Measurements from ENCODE around the gene UBQLN2.
"Not testable (repeated sequence)": the region's sequence is repeated elsewhere in the genome, so short reads cannot be mapped to it uniquely, and the experiment has no call there.

UBQLN2 gene

GRCh38 chrX:56563231-56564161 lies at the start of gene UBQLN2:
TSS of gene UBQLN2 (plus strand) at chrX:56563627. CDS start at chrX:56563874, 247 bp downstream.
- H3K9me3 Mint-ChIP-seq: no peaks in the 10 kb centered on the region
- H3K27ac Mint-ChIP-seq: peak within 1 kb of the TSS; percentile 98
- no peaks in the 10 kb centered on the region for H3K27me3 Mint-ChIP-seq
- H3K4me1 Mint-ChIP-seq: peaks cover 17% of the 10 kb centered on the region
- peaks cover 16% of the 10 kb centered on the region for H3K36me3 Mint-ChIP-seq (ENCODE audit: low read depth)
- DNase-seq: peak; percentile 77
- peak; percentile 84 for ATAC-seq
- peak within 1 kb of the TSS; percentile 93 for H3K4me3 Mint-ChIP-seq

- Mint-ChIP-seq H3K27ac (no peak overlapping the region), H3K9me3 (peaks cover under 1% of the 10 kb centered on the region), H3K36me3 (ENCODE audit: low read depth) (peaks cover 2% of the 10 kb centered on the region), H3K27me3 (no peaks in the 10 kb centered on the region), H3K4me3 (no peak overlapping the region), H3K4me1 (no peaks in the 10 kb centered on the region)
- ATAC-seq (no peak), DNase-seq (no peak)
Observed at GRCh38 chrX:56519642-56520041, 43.8 kb upstream of the UBQLN2 start.

- H3K4me3 Mint-ChIP-seq; H3K27me3 Mint-ChIP-seq; ATAC-seq; H3K9me3 Mint-ChIP-seq; DNase-seq; H3K27ac Mint-ChIP-seq; H3K36me3 Mint-ChIP-seq (ENCODE audit: low read depth); H3K4me1 Mint-ChIP-seq: not testable (repeated sequence)
Observed at GRCh38 chrX:56529482-56530007, 33.9 kb upstream of the UBQLN2 start.

GRCh38 chrX:56530011-56530410 lies 33.4 kb upstream of the UBQLN2 start:
- no peaks in the 10 kb centered on the region for H3K27me3 Mint-ChIP-seq
- ATAC-seq (no peak), DNase-seq (no peak)
- H3K4me1 Mint-ChIP-seq: no peaks in the 10 kb centered on the region
- no peaks in the 10 kb centered on the region for H3K36me3 Mint-ChIP-seq (ENCODE audit: low read depth)
- no peak overlapping the region for H3K4me3 Mint-ChIP-seq
- H3K9me3 Mint-ChIP-seq: no peaks in the 10 kb centered on the region
- no peak overlapping the region for H3K27ac Mint-ChIP-seq

GRCh38 chrX:56550667-56551066 lies 12.8 kb upstream of the UBQLN2 start:
- no peak overlapping the region for H3K4me3 Mint-ChIP-seq
- no peak for DNase-seq
- no peak overlapping the region for H3K27ac Mint-ChIP-seq
- peaks cover 21% of the 10 kb centered on the region for H3K9me3 Mint-ChIP-seq
- no peaks in the 10 kb centered on the region for H3K27me3 Mint-ChIP-seq
- no peaks in the 10 kb centered on the region for H3K36me3 Mint-ChIP-seq (ENCODE audit: low read depth)
- ATAC-seq: no peak
- no peaks in the 10 kb centered on the region for H3K4me1 Mint-ChIP-seq

GRCh38 chrX:56554870-56555269 lies 8.6 kb upstream of the UBQLN2 start:
- DNase-seq: no peak
- H3K4me1 Mint-ChIP-seq: no peaks in the 10 kb centered on the region
- no peaks in the 10 kb centered on the region for H3K36me3 Mint-ChIP-seq (ENCODE audit: low read depth)
- no peak overlapping the region for H3K4me3 Mint-ChIP-seq
- no peaks in the 10 kb centered on the region for H3K27me3 Mint-ChIP-seq
- ATAC-seq: no peak
- H3K27ac Mint-ChIP-seq: no peak overlapping the region
- H3K9me3 Mint-ChIP-seq: peaks cover 7% of the 10 kb centered on the region

- H3K27me3 Mint-ChIP-seq: no peaks in the 10 kb centered on the region
Observed at GRCh38 chrX:56557376-56557929, 6.0 kb upstream of the UBQLN2 start.

GRCh38 chrX:56564164-56564885 lies 898 bp downstream of the UBQLN2 start:
- Mint-ChIP-seq H3K27me3 (no peaks in the 10 kb centered on the region), H3K36me3 (ENCODE audit: low read depth) (peaks cover 23% of the 10 kb centered on the region), H3K9me3 (no peaks in the 10 kb centered on the region), H3K4me3 (peak overlapping the region; percentile 93), H3K4me1 (peaks cover 24% of the 10 kb centered on the region), H3K27ac (peak overlapping the region; percentile 98)
- DNase-seq: peak; percentile 12
- ATAC-seq: peak; percentile 51

More at GRCh38 chrX:56557376-56557929, 6.0 kb upstream of the UBQLN2 start:
- ATAC-seq (no peak), DNase-seq (no peak)
- Mint-ChIP-seq H3K4me1 (no peaks in the 10 kb centered on the region), H3K27ac (no peak overlapping the region), H3K4me3 (no peak overlapping the region), H3K9me3 (no peaks in the 10 kb centered on the region), H3K36me3 (ENCODE audit: low read depth) (no peaks in the 10 kb centered on the region)

- Mint-ChIP-seq H3K4me3 (peak overlapping the region; percentile 93), H3K27me3 (no peaks in the 10 kb centered on the region), H3K9me3 (no peaks in the 10 kb centered on the region), H3K4me1 (peaks cover 30% of the 10 kb centered on the region), H3K27ac (peak overlapping the region; percentile 98), H3K36me3 (ENCODE audit: low read depth) (peaks cover 23% of the 10 kb centered on the region)
- no peak for ATAC-seq
- no peak for DNase-seq
Observed at GRCh38 chrX:56564921-56565840, 1.8 kb downstream of the UBQLN2 start.

GRCh38 chrX:56569378-56570057 lies 6.1 kb downstream of the UBQLN2 start:
- peak overlapping the region; percentile 65 for H3K27ac Mint-ChIP-seq
- no peaks in the 10 kb centered on the region for H3K27me3 Mint-ChIP-seq
- DNase-seq (no peak), ATAC-seq (no peak)
- H3K36me3 Mint-ChIP-seq (ENCODE audit: low read depth): peaks cover 30% of the 10 kb centered on the region
- H3K9me3 Mint-ChIP-seq: no peaks in the 10 kb centered on the region
- peaks cover 48% of the 10 kb centered on the region for H3K4me1 Mint-ChIP-seq
- no peak overlapping the region for H3K4me3 Mint-ChIP-seq

GRCh38 chrX:56572975-56573374 lies 9.5 kb downstream of the UBQLN2 start:
- DNase-seq (no peak), ATAC-seq (peak; percentile 4)
- peaks cover 7% of the 10 kb centered on the region for H3K9me3 Mint-ChIP-seq
- peaks cover 42% of the 10 kb centered on the region for H3K36me3 Mint-ChIP-seq (ENCODE audit: low read depth)
- H3K4me1 Mint-ChIP-seq: peaks cover 57% of the 10 kb centered on the region
- no peaks in the 10 kb centered on the region for H3K27me3 Mint-ChIP-seq
- no peak overlapping the region for H3K27ac Mint-ChIP-seq
- H3K4me3 Mint-ChIP-seq: no peak overlapping the region

- no peak overlapping the region for H3K27ac Mint-ChIP-seq
- H3K9me3 Mint-ChIP-seq: peaks cover 13% of the 10 kb centered on the region
- peaks cover 49% of the 10 kb centered on the region for H3K36me3 Mint-ChIP-seq (ENCODE audit: low read depth)
- no peak for ATAC-seq
- H3K4me3 Mint-ChIP-seq: no peak overlapping the region
- DNase-seq: no peak
- H3K4me1 Mint-ChIP-seq: peaks cover 54% of the 10 kb centered on the region
- H3K27me3 Mint-ChIP-seq: no peaks in the 10 kb centered on the region
Observed at GRCh38 chrX:56574861-56575260, 11.4 kb downstream of the UBQLN2 start.

- H3K4me1 Mint-ChIP-seq: peaks cover 50% of the 10 kb centered on the region
- H3K27me3 Mint-ChIP-seq: no peaks in the 10 kb centered on the region
- H3K36me3 Mint-ChIP-seq (ENCODE audit: low read depth): peaks cover 63% of the 10 kb centered on the region
- no peak overlapping the region for H3K27ac Mint-ChIP-seq
- H3K9me3 Mint-ChIP-seq: peaks cover 22% of the 10 kb centered on the region
- no peak overlapping the region for H3K4me3 Mint-ChIP-seq
- DNase-seq: no peak
- ATAC-seq: no peak
Observed at GRCh38 chrX:56576721-56577120, 13.3 kb downstream of the UBQLN2 start.

All from activated naive CD8-positive, alpha-beta T cell treated with anti-CD3 and anti-CD28 coated beads, Interleukin-2, amount 50 U/mL, for 24 hours (primary cell).